Urinary bladder (tissue), 4 donors: ENCODE data around the gene MSRB2. TPM values are rescaled to one million over a fixed set of nuclear protein-coding genes. Genes with fewer than 3 reads are reported as not detected.

ENCODE experiments used
- DNase-seq: peaks from one replicate; pipeline ENCODE4 v3.0.0-alpha.2; 2015; ENCODE audit errors: extremely low spot score
- H3K27ac ChIP-seq: one replicate; pipeline ENCODE4 v1.5.1; 2013; ENCODE audit warnings: low read depth, mild to moderate bottlenecking, moderate library complexity
- H3K36me3 ChIP-seq: one replicate; pipeline ENCODE4 v1.6.1; 2013; ENCODE audit warnings: mild to moderate bottlenecking, moderate library complexity; ENCODE audit not compliant: insufficient read depth
- H3K4me1 ChIP-seq: one replicate; pipeline ENCODE4 v1.6.1; 2013; ENCODE audit warnings: mild to moderate bottlenecking, moderate library complexity; ENCODE audit not compliant: insufficient read depth
- H3K4me3 ChIP-seq: one replicate; pipeline ENCODE4 v1.5.1; 2013; ENCODE audit warnings: low read depth, low read length
- WGBS: extraction: QIAGEN DNeasy Blood & Tissue Kit; methylation state at CpG from one replicate; pipeline ENCODE4 v1.1.7; 2013; 5-methylcytosine and 5-hydroxymethylcytosine counted together
- polyA plus RNA-seq: library from polyadenylated mRNA; stranded (reverse); fragments of 200-250 nt; gene quantifications from one replicate; pipeline ENCODE4 v1.2.3, GENCODE V29; 2013
- total RNA-seq: library from RNA; depleted of rRNA; stranded (reverse); fragments of >200 nt; gene quantifications from one replicate; pipeline ENCODE4 v1.2.3, GENCODE V29; 2014
- donor health status: healthy with polysubstance abuse.
- donor health status: healthy.

Gene MSRB2
- total and polyA plus RNA-seq, 2 donors, result 15.5 to 35.4 TPM

DNA sequence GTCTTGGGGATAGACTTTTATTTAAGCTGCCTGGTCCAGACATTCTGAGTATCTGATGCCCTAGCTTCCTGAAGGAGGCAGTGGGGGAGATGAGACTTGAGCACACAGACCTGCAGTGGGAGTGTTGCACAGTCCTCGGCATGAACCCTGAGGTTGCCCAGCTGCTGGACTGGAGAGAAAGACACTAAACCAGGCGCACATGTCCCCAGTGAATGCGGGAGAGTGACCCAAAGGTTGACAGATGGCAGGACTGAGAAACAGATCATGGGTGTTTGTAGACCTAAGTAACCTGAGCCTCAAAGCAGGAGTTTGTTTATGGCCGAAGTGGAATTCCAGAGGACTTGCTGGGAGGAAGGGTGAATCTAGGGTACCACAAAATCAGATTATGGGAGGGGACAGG, 15.7 kb upstream of the MSRB2 start:
- DNase-seq, result no peak
- Histone ChIP-seq H3K27ac (no peak overlapping the region), H3K4me3 (no peak overlapping the region), H3K36me3 (no peaks in the 10 kb centered on the region), H3K4me1 (no peaks in the 10 kb centered on the region)
- 49% methylated on average over 4 of the region's 4 CpGs for WGBS

DNA sequence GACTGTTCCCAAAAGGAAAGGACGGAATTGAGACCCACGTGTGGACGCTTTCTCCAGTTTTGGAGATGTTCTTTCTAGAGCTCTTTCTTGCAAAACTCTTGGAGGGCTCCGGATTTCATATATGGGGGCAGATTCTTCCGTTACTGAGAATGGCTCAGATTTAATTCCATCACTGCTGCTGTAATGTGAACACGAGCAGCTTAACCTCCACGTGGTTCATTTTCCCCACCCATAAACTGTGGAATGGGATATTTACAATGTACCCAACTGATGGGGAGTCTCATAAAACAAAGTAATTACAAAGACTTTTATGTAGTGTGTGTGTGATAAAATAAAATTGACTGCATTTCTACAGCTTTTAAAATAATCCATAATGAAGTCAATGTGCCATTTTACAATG, 15.1 kb upstream of the MSRB2 start:
- no peaks in the 10 kb centered on the region for H3K4me1 ChIP-seq
- WGBS, result 34% methylated on average over 7 of the region's 7 CpGs
- no peak for DNase-seq
- H3K27ac ChIP-seq, result no peak overlapping the region
- H3K36me3 ChIP-seq, result no peaks in the 10 kb centered on the region
- no peak overlapping the region for H3K4me3 ChIP-seq

DNA sequence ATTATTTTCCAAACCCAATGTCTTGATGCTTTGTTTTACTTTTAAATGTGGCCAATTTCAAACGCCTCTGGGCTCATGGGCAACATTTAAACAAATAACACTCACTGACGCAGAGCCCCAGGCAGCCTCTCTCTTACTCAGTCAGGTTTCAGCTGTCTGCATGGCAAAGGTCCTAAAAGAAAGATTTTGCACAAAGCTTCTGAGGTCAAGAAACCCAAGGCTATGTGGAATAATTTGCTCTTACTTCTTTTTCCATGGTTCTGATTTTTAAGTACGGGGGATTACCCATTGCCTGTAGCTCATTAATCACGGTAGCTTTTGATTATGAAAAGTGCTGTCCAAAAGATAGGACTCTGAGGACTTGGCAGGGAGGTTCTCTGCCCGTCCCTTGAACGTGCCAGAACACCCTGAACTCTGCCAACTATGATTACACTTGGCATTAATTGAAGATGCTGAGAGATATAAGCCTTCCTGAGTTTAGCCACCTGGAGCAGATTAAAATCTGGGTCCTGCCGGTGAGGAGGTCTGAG, 14.1 kb upstream of the MSRB2 start:
- H3K4me1 ChIP-seq, result no peaks in the 10 kb centered on the region
- WGBS, result 18% methylated on average over 7 of the region's 7 CpGs
- H3K4me3 ChIP-seq, result no peak overlapping the region
- H3K36me3 ChIP-seq, result no peaks in the 10 kb centered on the region
- no peak overlapping the region for H3K27ac ChIP-seq
- no peak for DNase-seq

DNA sequence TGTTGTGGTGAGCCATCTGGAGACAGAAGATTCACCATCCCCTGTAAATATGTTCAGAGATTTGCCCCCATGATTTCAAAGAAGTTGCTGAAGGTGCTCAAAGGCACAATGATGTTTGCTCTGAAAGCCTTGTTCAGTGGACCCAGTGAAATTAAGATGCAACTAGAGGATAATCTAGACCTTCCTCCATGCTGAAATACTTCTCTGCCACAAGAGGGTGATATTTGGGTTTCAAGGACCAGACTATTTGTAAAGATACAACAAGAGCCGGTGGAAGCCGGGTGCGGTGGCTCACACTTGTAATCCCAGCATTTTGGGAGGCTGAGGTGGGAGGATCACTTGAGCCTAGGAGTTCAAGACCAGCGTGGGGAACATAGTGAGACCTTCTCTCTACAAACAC, 13.5 kb upstream of the MSRB2 start:
- Histone ChIP-seq H3K4me1 (no peaks in the 10 kb centered on the region), H3K4me3 (no peak overlapping the region), H3K27ac (no peak overlapping the region), H3K36me3 (no peaks in the 10 kb centered on the region)
- no peak for DNase-seq
- 93% methylated on average over 4 of the region's 4 CpGs for WGBS

DNA sequence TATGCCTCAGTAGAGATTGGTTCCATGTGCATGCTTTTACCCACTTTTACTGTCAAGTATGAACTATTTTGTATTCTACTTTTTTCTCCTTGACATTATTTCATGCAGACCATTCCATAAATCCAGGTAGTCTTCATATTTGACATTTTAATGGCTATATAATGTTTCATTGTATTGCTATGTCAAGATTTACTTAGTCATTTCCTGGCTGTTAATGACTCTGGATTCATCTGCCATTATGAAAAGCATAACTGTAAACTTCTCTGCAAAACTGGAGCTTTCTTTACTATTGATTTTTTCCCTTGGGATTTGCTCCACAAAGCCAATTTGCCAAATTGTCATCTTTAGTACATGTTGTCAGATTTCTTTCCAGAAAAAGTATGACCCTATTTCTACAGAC, 6.8 kb upstream of the MSRB2 start:
- DNase-seq, result no peak
- Histone ChIP-seq H3K36me3 (no peaks in the 10 kb centered on the region), H3K4me1 (no peaks in the 10 kb centered on the region), H3K27ac (no peak overlapping the region), H3K4me3 (no peak overlapping the region)

DNA sequence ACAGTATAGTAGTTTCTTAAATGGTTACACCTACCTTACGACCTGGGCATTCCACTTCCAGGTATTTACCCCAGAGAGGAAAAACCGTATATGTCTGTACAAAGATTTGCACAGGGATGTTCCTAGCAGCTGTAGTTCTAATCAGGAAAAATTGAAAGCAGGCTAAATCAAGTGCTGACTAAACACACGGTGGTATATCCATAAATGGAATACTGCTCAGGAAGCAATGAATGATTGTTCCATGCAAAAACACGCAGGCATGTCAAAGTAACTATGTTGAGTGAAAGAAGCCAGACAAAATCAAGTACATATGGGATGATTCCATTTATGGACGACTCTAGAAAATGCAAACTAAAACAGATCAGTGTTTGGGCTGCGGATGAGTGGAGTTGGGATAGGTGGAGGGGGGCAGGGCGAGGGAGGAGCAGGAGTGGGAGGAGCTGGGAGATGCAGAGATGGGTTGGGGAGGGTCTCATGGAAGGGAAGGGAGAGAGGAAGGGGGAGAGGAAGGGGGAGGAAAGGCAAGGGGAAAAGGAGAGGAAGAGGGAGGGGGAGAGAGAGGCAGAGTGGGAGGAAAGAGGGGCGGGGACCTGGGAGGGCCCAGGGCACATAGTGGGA, 484 bp upstream of the MSRB2 start:
- WGBS, result 18% methylated on average over 8 of the region's 8 CpGs
- peak overlapping the region; percentile 8 for H3K4me3 ChIP-seq

DNA sequence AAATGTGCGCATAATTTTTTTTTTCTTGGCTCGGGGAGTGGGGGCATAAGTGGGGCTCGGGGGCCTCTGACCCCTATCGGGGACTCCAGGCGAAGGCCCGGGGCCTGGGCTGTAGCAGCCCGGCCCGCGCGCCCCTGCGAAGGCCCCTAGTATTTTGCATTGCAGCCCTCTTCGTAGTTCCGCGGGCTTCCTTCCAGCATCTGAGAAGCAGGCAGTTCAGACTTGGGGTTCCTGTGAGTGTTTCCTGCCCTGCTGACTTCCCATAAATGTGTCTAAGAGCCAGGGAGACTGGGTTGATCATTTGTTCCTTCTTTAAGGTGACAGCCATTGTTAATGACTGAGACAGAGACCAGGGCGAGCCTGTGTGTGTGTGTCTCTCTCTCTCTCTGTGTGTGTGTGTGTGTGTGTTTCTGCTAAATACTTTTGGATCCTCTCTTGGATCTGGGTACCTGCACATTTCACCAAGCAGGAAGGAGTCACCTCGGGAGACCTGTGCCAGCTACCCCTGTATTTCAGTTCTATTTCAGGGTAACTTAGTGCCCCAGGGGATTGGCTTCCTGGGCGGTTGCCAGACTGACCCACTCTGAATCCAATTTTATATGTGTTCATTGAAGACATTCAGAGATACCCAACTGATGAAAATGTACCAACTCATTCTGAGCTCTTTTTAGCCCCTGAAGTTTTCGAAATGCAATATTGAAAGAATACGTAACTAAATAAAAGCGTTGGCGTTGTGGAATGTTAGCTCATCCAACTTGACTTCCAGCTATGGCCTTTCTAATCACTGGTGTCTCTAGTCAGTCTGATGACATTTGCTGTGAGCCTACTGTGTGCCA, 805 bp downstream of the MSRB2 start:
- 10% methylated on average over 21 of the region's 21 CpGs for WGBS
- DNase-seq, result peak; percentile 55
- Histone ChIP-seq H3K27ac (peak overlapping the region; percentile 93), H3K4me3 (peak overlapping the region; percentile 85), H3K36me3 (no peaks in the 10 kb centered on the region), H3K4me1 (peaks cover 2% of the 10 kb centered on the region)

More for the DNA sequence above, 484 bp upstream of the MSRB2 start:
- Histone ChIP-seq H3K4me1 (peaks cover 2% of the 10 kb centered on the region), H3K27ac (peak overlapping the region; percentile 25), H3K36me3 (no peaks in the 10 kb centered on the region)
- no peak for DNase-seq

DNA sequence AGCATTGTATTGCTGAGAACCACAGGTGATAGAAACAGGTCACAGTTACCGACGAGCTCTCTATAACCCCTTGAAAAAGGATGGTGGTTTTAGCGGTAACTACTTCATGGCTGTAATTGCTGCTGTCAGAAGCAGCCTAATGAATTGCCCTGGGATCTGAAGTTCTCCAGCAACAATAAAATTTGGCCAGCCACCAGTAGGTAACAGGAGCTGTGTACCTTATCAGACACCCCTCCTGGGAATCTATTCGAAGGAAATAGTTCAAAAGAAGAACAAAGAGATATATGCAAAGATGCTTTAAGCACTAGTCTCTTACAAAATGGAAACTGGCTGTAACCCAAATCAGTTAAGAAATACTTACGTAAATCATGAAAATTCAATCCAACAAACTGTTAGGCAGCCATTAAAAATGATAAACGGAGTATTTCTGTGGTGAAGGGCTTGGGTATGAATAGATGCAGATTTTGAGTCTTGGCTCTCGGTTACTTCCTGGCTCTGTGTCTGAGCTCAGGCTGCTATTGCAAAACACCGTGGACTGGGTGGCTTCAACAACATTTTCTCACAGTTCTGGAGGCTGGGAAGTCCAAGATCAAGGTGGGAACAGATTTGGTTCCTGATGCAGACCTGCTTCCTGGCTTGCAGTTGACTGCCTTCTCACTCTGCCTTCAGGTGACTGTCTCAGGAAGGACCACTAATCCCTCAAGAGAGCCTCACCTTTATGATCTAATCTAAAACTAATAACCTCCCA, 1.6 kb downstream of the MSRB2 start:
- WGBS, result 22% methylated on average over 8 of the region's 8 CpGs
- no peaks in the 10 kb centered on the region for H3K36me3 ChIP-seq
- no peak overlapping the region for H3K4me3 ChIP-seq
- peak; percentile 52 for DNase-seq
- H3K4me1 ChIP-seq, result peaks cover 2% of the 10 kb centered on the region
- no peak overlapping the region for H3K27ac ChIP-seq

DNA sequence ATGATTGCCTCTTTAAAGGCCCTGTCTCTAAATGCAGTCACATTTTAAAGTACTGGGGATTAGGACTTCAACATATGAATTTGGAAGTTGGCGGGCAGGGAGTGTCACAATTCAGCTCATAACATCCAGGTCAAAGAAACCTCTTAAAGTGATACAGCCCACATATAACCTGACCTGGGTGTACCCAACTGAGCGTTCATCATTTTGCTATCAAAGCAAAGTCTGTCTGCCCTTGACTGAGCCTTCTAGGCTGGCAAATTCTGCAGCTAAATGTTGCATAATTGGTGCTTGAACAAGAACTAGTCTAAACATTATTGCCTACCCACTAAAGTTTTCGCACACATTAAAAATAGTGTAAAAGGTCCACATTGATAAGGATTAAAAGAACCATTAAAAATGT, 3.7 kb downstream of the MSRB2 start:
- WGBS, result 91% methylated on average over 3 of the region's 3 CpGs

DNA sequence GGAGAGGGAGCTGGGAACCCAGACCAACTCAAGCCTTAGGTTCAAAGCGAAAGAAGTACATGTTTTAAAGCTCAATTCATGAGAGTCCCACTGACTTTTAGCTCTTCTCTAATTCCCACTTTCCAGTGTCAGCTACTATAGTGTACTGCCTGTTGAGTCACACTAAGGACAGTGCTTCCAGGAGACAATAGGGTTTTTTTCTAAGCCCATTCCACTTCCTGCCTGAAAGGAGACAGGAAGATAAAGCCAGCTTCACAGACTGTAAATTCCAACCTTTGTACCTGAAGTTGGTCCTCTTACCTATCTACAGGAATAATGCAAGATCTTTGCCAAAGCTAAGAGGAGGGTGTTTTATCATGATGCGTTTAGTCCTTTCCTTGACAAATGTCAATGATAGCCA, 4.4 kb downstream of the MSRB2 start:
- H3K27ac ChIP-seq, result no peak overlapping the region
- H3K4me1 ChIP-seq, result peaks cover 2% of the 10 kb centered on the region
- 86% methylated on average over 2 of the region's 2 CpGs for WGBS
- H3K4me3 ChIP-seq, result no peak overlapping the region
- no peak for DNase-seq
- H3K36me3 ChIP-seq, result peaks cover 3% of the 10 kb centered on the region

More for the DNA sequence above, 3.7 kb downstream of the MSRB2 start:
- H3K36me3 ChIP-seq, result no peaks in the 10 kb centered on the region
- DNase-seq, result no peak
- no peak overlapping the region for H3K4me3 ChIP-seq
- peaks cover 2% of the 10 kb centered on the region for H3K4me1 ChIP-seq
- no peak overlapping the region for H3K27ac ChIP-seq

DNA sequence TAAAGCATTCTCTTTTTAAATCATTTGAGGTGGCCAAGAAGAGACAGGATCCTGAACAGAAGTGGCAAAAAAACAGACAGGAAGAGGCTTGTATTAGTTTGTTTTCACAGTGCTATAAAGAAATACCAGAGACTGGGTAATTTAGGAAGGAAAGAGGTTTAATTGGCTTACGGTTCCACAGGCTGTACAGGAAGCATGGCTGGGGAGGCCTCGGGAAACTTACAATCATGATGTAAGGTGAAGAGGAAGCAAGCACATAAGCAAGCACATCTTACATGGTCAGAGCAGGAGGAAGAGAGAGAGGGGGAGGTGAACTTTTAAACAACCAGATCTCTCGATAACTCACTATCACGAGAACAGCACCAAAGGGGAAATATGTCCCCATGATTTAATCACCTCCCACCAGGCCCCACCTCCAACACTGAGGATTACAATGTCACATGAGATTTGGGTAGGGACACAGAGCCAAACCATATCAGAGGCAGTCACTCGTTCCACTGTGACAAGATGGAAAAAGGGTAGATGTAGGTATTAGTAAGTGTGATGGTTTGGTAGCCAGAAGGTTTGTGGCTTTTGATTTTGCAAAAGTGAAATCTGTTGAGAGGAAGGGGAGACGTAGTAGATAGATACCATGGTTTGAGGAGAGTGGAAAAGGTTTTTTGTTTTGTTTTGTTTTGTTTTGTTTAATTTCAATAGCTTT, 5.1 kb downstream of the MSRB2 start:
- WGBS, result 75% methylated on average over 6 of the region's 6 CpGs
- peaks cover 2% of the 10 kb centered on the region for H3K4me1 ChIP-seq
- DNase-seq, result no peak

DNA sequence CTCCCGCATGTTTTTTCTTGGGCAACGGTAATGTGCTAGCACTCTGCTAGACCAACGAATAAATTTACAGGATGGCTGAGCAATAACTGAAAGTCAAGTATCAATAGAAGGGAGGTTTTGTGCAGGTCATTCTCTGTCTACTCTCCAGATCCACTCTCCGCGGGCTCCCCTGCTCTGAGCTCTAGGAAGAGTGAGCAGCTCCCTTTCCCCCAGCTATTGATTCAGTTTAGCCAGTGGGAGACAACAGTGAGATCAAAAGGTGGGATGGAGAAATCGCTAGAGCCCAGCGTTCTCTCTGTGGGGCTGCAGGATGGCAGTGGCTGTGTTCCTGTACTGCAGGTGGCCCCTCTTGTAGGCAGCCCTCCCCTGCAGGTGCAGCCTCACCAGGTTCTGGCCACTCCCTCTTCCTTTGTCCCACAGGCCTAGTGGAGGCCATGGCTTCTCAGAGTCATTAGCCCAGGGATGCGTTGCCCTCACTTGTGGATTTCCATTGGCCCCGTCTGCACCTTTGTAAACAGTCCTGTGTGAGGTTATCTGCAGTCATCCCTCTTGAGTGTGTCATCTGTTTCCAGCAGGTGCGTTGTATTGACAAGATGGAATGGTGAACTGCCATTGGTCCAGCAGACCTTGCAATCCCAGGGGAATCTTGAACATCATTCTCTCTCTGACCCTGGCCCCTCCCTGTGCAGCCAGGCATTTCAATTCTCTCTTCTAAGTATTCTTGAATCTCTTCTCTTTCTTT, 11.1 kb downstream of the MSRB2 start:
- Histone ChIP-seq H3K4me3 (no peak overlapping the region), H3K36me3 (peaks cover 15% of the 10 kb centered on the region), H3K27ac (no peak overlapping the region), H3K4me1 (no peaks in the 10 kb centered on the region)
- no peak for DNase-seq
- WGBS, result 92% methylated on average over 10 of the region's 10 CpGs

More for the DNA sequence above, 5.1 kb downstream of the MSRB2 start:
- no peak overlapping the region for H3K4me3 ChIP-seq
- no peak overlapping the region for H3K27ac ChIP-seq
- peaks cover 9% of the 10 kb centered on the region for H3K36me3 ChIP-seq
